GM21423 (cell line): ENCODE data around the gene PARP16.

Experiments
- ATAC-seq: cut with Tn5 transposase; IDR thresholded peaks from one replicate; pipeline ENCODE4 v1.9.1; 2021; ENCODE audit warnings: mild to moderate bottlenecking, moderate library complexity; ENCODE audit not compliant: unreplicated experiment

The PARP16 gene

DNA sequence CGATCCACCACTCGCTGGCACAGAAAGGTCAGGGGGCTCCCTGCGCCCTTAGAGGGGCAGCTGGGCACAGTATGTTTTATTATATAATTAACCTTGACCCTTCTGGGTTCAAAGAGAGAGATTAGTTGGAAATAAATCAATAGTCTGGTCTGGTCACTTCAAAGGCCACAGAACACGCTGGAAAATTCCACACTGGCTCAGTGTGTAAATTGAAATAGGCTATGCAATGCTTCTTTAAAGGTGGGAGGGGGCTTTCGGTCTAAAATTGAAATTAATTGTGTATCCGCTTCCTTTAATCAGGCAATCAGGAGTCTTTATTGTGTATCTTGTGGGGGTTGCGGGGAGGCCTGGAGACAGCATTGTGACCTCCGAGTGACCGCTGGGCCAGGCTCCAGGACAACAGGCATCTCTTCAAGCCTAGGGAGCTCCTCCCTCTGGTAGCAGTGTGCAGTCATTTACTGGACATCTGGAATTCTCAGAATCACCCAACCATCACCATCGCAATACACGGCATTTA is 25.8 kb upstream of the PARP16 start:
- ATAC-seq: no peak

GRCh38 chr15:65311760-65312159 is 25.1 kb upstream of the PARP16 start:
- ATAC-seq: no peak

DNA sequence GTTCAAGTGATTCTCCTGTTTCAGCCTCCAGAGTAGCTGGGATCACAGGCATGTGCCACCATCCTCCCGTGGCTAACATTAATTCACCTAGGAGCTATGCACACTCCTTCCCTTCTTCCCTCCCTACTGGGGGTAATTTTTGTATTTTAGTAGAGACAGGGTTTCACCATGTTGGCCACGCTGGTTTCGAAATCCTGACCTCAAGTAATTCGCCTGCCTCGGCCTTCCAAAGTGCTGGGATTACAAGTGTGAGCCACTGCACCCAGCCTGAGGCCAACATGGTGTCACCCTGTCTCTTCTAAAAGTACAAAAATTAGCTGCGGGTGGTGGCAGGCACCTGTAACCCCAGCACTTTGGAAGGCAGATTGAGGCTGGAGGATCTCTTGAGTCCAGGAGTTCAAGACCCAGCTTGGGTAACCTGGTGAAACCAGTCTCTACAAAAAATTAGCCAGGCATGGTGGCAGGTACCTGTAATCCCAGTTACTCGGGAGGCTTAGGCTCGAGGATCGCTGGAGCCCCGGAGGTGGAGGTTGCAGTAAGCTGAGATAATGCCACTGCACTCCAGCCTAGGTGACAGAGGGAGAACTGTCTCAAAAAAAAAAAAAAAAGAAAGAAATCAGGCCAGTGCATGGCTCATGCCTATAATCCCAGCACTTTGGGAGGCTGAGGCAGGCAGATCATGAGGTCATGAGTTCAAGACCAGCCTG is 23.9 kb upstream of the PARP16 start:
- ATAC-seq: no peak

GRCh38 chr15:65309882-65310418 is 23.3 kb upstream of the PARP16 start:
- no peak for ATAC-seq

DNA sequence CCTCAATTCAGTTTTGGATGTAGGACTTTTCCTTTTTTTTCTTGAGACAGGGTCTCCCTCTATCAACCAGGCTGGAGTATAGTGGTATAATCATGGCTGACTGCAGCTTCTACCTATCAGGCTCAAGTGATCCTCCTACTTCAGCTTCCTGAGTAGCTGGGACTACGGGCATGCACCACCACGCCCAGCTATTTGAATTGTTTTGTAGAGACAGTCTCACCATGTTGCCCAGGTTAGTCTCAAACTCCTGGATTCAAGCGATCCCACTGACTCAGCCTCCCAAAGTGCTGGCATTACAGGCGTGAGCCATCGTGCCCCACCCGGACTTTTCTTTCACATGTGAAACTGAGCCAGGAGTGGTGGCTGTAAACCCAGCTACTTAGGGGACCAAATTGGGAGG is 21.3 kb upstream of the PARP16 start:
- ATAC-seq: no peak

- ATAC-seq: no peak
Observed at GRCh38 chr15:65306551-65306950, 19.9 kb upstream of the PARP16 start.

DNA sequence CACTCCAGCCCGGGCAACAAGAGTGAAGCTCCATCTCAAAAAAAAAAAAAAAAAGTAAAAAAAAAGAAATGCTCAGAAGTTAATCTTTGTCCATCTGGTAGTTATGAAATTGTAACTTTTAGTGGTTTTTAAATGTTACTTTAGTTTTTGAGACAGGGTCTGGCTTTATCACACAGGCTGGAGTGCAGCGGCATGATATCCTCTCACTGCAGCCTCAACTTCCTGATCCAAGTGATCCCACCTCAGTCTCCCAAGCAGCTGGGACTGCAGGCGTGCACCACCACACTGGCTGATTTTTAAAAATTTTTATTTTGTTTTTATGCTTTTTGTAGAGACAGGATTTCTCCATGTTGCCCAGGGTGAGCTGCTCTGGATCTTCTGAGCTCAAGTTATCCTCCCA is 19.1 kb upstream of the PARP16 start:
- no peak for ATAC-seq

GRCh38 chr15:65305150-65305758 is 18.6 kb upstream of the PARP16 start:
- ATAC-seq: peak; percentile 23

- peak; percentile 65 for ATAC-seq
Observed at GRCh38 chr15:65304381-65305149, 17.9 kb upstream of the PARP16 start, which contains the start of gene RNU5B-1. Gene RNU5B-1 (plus strand): TSS chr15:65304677.

- peak; percentile 12 for ATAC-seq
Observed at GRCh38 chr15:65303687-65304380, 17.2 kb upstream of the PARP16 start.

DNA sequence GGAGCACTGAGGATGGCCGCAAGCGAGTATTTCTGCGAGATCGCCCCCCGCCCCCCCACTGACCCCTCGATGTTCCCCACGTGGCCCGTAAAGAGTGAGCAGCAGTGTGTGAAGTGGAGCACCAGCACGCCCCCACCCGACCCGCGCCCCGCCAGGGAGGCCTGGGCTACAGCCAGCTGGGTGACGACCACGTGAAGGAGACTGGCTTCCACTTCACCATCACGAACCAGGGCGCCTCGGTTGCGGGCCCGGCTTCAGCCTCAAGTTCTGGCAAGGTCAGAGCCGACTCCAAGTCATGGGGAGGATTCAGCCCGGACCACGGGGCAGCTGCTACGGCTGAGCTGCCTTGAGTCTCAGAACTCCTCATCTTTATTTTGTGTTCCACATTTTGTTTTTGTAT is 15.4 kb upstream of the PARP16 start:
- no peak for ATAC-seq

DNA sequence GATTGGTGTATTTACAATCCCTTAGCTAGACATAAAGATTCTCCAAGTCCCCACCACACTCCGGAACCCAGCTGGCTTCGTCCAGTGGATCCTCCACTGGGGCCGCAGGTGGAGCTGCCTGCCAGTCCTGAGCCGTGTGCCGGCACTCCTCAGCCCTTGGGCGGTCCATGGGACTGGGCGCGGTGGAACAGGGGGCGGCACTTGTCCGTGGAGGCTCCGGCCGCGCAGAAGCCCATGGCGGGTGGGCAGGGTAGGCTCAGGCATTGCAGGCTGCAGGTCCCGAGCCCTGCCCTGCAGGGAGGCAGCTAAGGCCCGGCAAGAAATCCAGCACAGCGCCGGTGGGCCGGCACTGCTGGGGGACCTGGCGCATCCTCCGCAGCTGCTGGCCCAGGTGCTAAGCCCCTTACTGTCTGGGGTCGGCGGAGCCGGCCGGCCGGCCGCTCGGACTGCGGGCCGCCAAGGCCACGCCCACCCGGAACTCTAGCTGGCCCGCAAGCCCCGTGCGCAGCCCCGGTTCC is 14.3 kb upstream of the PARP16 start:
- ATAC-seq: no peak

- no peak for ATAC-seq
Observed at GRCh38 chr15:65298731-65299130, 12.0 kb upstream of the PARP16 start.

DNA sequence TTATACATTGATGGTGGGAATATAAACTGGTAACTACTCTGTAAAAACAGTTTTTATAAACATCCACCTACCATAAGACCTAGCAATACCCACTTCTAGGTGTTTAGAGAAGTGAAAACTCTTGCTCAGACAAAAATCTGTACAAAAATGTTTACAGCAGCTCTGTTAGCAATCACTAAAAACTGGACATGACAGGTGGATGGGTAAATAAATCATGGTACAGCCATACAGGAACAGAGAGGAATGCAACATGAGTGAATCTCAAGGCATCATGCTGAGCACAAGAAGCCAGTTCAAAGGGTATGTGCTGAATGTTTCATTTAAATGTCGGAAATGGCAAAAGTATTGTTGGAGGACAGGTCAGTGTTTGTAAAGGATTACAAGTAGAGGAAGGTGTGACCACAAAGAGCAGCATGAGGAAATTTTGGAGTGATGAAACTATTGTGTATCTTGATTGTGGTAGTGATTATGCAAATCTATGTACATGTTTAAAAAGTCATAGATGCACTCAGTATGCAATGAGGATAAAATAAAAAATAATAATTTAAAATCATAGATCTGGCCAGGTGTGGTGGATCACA is 6.3 kb upstream of the PARP16 start:
- ATAC-seq: no peak

GRCh38 chr15:65290228-65290627 is 3.5 kb upstream of the PARP16 start:
- no peak for ATAC-seq

- no peak for ATAC-seq
Observed at GRCh38 chr15:65289261-65289854, 2.7 kb upstream of the PARP16 start.

- ATAC-seq: no peak
Observed at GRCh38 chr15:65287520-65287855, 805 bp upstream of the PARP16 start.

DNA sequence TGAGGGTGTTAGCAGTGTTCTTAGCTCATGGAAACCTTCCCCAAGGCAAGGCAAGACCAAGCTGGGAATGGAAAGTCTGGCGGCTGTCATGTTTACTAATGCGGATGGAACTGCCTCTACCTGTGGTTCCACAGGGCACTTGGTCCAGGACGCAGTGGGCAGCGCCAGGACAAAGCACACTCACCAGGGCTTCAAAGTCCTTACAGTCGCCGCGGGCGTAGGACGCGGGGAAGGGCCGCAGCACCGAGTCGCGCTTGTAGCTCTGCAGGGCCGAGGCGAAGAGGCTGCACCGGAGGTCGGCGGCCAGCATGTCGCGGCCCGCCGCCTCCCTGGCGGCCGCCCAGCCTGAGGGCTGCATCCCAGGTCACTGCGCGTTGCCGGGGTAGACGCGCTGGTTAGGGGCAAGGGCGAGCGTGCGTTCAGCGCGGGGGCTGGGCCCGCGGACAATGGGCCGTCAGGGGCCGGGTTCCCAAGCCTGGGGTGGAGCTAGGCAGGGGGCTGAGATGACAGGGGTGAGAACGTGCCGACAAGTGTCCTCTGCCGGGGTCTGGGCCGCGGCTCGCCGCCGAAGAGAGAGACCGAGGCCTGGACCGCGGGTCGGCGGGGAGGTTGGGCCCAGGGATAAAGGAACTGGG is 497 bp downstream of the PARP16 start:
- ATAC-seq: peak; percentile 10

DNA sequence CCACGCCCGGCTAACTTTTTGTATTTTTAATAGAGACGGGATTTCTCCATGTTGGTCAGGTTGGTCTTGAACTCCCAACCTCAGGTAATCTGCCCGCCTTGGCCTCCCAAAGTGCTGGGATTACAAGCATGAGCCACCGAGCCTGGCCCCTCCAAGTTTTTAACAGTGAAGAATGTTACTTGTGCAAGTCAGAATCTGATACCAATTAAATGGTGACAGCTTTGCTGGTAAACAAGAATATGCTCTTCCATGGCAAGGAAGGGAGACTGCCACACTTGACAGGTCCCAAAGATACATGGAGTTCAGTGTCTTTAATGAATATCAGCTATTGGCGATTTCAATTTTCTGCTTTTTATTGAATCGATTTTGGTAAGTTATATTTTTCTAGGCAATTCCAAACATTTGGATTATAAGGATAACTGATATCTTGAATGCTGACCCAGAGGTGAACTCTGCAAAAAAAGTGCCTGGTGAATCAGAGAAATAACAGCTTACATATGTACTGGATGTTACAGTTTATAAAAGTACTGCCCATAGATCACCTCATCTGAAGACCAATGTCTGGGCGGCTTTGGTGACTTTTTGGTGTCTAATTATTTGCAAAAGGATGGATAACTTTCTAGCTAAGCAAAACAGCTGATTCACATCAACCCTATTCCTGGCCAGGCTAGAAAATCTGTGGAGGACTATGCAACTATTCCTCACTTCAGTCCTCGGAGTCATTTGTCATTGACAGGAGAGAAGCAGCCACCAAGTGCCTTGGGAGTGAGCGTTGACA is 1.2 kb downstream of the PARP16 start:
- ATAC-seq: no peak
